ENCODE measurements around the gene PHLDA3. TPM values are rescaled to one million over a fixed set of nuclear protein-coding genes. Genes with fewer than 3 reads are reported as not detected.

PHLDA3 gene
- polyA plus RNA-seq, 2 of the 4 experiments (the other 2 are of a cell fraction): 40.5 to 91.1 TPM

DNA sequence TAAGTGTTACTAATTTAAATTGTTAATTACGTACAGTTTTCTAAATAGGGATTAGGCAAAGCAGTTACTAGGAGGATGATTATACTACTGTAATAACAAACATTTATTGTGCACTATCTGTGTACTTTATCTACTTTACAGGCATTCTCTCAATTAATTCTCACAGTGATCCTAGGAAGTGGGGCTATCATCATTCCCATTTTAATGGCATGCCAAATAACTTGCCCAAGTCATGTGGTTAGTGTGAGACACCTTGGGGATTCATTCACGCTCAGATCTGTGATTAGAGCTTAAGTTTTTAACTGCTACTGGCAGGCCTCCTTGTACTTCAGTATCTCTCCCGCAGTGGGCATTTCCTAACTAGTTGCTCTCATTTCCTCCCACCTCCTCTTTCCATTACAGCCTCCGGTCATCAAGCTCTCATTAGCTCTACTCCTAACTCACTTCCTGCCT lies 11.5 kb downstream of the PHLDA3 start:
- no peak for TF ChIP-seq ZC3H11A (IDR thresholded peaks at IDR 0.05)
- TF ChIP-seq RARB (CRISPR knock-in tag; IDR thresholded peaks at IDR 0.05): no peak
- no peak for TF ChIP-seq HEYL (CRISPR knock-in tag; IDR thresholded peaks at IDR 0.05)
- no peak for TF ChIP-seq NPAS2 (CRISPR knock-in tag; IDR thresholded peaks at IDR 0.05; ENCODE audit: borderline replicate concordance)
- no peak for TF ChIP-seq HOXA7 (CRISPR knock-in tag; IDR thresholded peaks at IDR 0.05)
- TF ChIP-seq, protein P1, sequence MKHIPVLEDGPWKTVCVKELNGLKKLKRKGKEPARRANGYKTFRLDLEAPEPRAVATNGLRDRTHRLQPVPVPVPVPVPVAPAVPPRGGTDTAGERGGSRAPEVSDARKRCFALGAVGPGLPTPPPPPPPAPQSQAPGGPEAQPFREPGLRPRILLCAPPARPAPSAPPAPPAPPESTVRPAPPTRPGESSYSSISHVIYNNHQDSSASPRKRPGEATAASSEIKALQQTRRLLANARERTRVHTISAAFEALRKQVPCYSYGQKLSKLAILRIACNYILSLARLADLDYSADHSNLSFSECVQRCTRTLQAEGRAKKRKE (CRISPR knock-in tag; IDR thresholded peaks at IDR 0.05; ENCODE audit: low read depth): no peak
- TF ChIP-seq MYC (IDR thresholded peaks at IDR 0.05; ENCODE audit: borderline replicate concordance, low read length): no peak
- no peak for TF ChIP-seq RCOR1 (IDR thresholded peaks at IDR 0.05; ENCODE audit: low read depth, low read length)
- TF ChIP-seq POLR2A (IDR thresholded peaks at IDR 0.05; ENCODE audit: low read length): no peak
- no peak for TF ChIP-seq KDM5A (IDR thresholded peaks at IDR 0.05)
- TF ChIP-seq, protein P2, sequence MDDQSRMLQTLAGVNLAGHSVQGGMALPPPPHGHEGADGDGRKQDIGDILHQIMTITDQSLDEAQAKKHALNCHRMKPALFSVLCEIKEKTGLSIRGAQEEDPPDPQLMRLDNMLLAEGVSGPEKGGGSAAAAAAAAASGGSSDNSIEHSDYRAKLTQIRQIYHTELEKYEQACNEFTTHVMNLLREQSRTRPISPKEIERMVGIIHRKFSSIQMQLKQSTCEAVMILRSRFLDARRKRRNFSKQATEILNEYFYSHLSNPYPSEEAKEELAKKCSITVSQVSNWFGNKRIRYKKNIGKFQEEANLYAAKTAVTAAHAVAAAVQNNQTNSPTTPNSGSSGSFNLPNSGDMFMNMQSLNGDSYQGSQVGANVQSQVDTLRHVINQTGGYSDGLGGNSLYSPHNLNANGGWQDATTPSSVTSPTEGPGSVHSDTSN (IDR thresholded peaks at IDR 0.05): no peak
- TF ChIP-seq CBX8 (IDR thresholded peaks at IDR 0.05): no peak
- no peak for TF ChIP-seq TFCP2L1 (CRISPR knock-in tag; IDR thresholded peaks at IDR 0.05)
- no peak for TF ChIP-seq FOXS1 (CRISPR knock-in tag; IDR thresholded peaks at IDR 0.05)
- ChIA-PET CTCF (interaction anchor here (0.9 to 20.2 kb wide), 5 partner anchors 9 to 52 kb away, joined by 3 to 376 read pairs (median 234); partner anchors contain the start of genes CSRP1 and PHLDA3), POLR2A (interaction anchor here (1.0 to 2.3 kb wide), 2 partner anchors 11 kb away, joined by 3 to 18 read pairs; partner anchors contain the start of gene PHLDA3)
- no peak overlapping the region for H3K4me3 ChIP-seq
- no peaks in the 10 kb centered on the region for H3K9me3 ChIP-seq
- DNase-seq (ENCODE audit: low read depth in 1 of 2, low spot score in 1 of 2) (no peak), ATAC-seq (no peak), FAIRE-seq (no peak)
- H3K4me1 ChIP-seq: peaks cover 59% of the 10 kb centered on the region
- H3K4me2 ChIP-seq: peak overlapping the region; percentile 60
- peak overlapping the region; percentile 78 to 88 for H3K27ac ChIP-seq
- WGBS (ENCODE audit: missing lambda C conversion rate): 92% methylated on average over 4 of the region's 4 CpGs

DNA sequence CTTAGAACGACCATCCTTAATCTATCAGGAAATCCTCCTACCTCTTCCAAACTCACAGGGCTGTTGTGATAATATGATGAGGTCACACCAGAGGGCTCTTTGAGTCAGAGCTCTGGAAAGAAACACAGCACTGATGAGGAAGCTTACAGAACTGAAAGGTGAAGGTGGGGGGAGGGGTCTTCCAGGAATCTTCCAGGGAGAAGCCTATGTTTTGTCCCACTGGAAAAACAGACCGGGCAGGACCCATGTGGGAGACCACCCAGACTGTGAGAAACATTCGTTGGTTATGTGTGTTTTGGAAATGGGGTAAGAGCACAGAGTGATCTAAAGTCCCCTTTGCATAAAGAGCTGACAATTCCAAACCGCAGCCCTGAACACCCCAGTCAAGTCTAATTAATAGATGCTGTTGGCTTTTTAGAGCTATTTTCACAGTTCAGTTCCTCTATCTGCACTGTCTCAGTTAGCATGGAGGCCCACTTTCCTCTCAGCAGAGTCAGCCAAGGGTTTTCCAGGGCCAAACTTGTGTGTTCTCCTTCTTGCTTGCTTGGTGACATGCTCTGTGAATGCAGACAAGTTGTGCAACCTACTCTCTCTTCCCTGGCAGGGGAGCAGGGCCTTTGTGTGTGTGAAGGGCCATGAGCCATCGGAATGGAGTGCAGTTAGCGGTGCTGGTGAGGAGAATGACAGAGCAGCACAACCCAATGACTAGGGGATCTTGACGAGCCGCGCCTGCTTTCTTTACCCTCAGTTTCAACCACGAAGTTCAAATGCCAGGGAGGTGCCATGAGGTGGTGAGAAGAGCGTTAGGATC lies 12.3 kb downstream of the PHLDA3 start:
- peak; percentile 45 to 61 for ATAC-seq
- TF ChIP-seq, protein P2 (IDR thresholded peaks at IDR 0.05): no peak
- TF ChIP-seq MAFK (IDR thresholded peaks at IDR 0.05; ENCODE audit: partially characterized antibody): peak; percentile 72
- peak; percentile 26; the same call in 1 of the 2 replicates for TF ChIP-seq HOXB13 (CRISPR knock-in tag; IDR thresholded peaks at IDR 0.05; ENCODE audit: low read depth)
- TF ChIP-seq JUNB (IDR thresholded peaks at IDR 0.05): no peak
- peak in 1 of 2 experiments; percentile 17; a peak in 1 of 5 replicates for TF ChIP-seq EP300 (IDR thresholded peaks at IDR 0.05)
- no peak for TF ChIP-seq PHF8 (IDR thresholded peaks at IDR 0.05; ENCODE audit: borderline replicate concordance, low read depth)
- TF ChIP-seq, protein P3, sequence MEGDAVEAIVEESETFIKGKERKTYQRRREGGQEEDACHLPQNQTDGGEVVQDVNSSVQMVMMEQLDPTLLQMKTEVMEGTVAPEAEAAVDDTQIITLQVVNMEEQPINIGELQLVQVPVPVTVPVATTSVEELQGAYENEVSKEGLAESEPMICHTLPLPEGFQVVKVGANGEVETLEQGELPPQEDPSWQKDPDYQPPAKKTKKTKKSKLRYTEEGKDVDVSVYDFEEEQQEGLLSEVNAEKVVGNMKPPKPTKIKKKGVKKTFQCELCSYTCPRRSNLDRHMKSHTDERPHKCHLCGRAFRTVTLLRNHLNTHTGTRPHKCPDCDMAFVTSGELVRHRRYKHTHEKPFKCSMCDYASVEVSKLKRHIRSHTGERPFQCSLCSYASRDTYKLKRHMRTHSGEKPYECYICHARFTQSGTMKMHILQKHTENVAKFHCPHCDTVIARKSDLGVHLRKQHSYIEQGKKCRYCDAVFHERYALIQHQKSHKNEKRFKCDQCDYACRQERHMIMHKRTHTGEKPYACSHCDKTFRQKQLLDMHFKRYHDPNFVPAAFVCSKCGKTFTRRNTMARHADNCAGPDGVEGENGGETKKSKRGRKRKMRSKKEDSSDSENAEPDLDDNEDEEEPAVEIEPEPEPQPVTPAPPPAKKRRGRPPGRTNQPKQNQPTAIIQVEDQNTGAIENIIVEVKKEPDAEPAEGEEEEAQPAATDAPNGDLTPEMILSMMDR (IDR thresholded peaks at IDR 0.05): no peak
- TF ChIP-seq ZC3H11A (IDR thresholded peaks at IDR 0.05): no peak
- TF ChIP-seq POLR2AphosphoS2 (conservative IDR thresholded peaks at IDR 0.05; ENCODE audit: low read length): no peak
- TF ChIP-seq RFX5 (IDR thresholded peaks at IDR 0.05): no peak
- TF ChIP-seq, protein P1 (CRISPR knock-in tag; IDR thresholded peaks at IDR 0.05; ENCODE audit: low read depth): peak; percentile 77; the same call in 1 of the 2 replicates
- no peak for TF ChIP-seq RARB (CRISPR knock-in tag; IDR thresholded peaks at IDR 0.05)
- TF ChIP-seq, protein P4, sequence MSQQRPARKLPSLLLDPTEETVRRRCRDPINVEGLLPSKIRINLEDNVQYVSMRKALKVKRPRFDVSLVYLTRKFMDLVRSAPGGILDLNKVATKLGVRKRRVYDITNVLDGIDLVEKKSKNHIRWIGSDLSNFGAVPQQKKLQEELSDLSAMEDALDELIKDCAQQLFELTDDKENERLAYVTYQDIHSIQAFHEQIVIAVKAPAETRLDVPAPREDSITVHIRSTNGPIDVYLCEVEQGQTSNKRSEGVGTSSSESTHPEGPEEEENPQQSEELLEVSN (IDR thresholded peaks at IDR 0.05; ENCODE audit: borderline replicate concordance, low read depth): peak; percentile 52; the same call in 1 of the 2 replicates
- TF ChIP-seq CHD2 (IDR thresholded peaks at IDR 0.05; ENCODE audit: low read length, partially characterized antibody): no peak
- no peak for TF ChIP-seq FOXS1 (CRISPR knock-in tag; IDR thresholded peaks at IDR 0.05)
- TF ChIP-seq HOXA7 (CRISPR knock-in tag; IDR thresholded peaks at IDR 0.05): no peak
- peak; percentile 49; the same call in 1 of the 2 replicates for TF ChIP-seq HOXB5 (CRISPR knock-in tag; IDR thresholded peaks at IDR 0.05)

More for the DNA sequence above, 12.3 kb downstream of the PHLDA3 start:
- Histone ChIP-seq H3K9me3 (no peaks in the 10 kb centered on the region), H3K4me1 (peaks cover 51% of the 10 kb centered on the region), H3K27ac (peak overlapping the region; percentile 78 to 88), H3K4me3 (no peak overlapping the region), H3K4me2 (peak overlapping the region; percentile 60)
- FAIRE-seq (peak; percentile 51), DNase-seq (ENCODE audit: low read depth in 1 of 2, low spot score in 1 of 2) (peak in 1 of 2 experiments; percentile 84)
- POLR2A ChIA-PET: interaction anchor here (0.9 to 2.3 kb wide), 5 partner anchors 9 to 33 kb away, joined by 3 to 18 read pairs (median 3); partner anchors contain the start of gene PHLDA3
- CTCF ChIA-PET: interaction anchor here (0.7 to 20.2 kb wide), 8 partner anchors 8 to 53 kb away, joined by 3 to 376 read pairs (median 18); partner anchors contain the start of genes CSRP1 and PHLDA3
- 28% methylated on average over 11 of the region's 11 CpGs for WGBS (ENCODE audit: missing lambda C conversion rate)

Measured in A549 (cell line).